Measurements from ENCODE around the gene HEATR5B.
"Not testable (repeated sequence)": the region's sequence is repeated elsewhere in the genome, so short reads cannot be mapped to it uniquely, and the experiment has no call there.

Gene HEATR5B

DNA sequence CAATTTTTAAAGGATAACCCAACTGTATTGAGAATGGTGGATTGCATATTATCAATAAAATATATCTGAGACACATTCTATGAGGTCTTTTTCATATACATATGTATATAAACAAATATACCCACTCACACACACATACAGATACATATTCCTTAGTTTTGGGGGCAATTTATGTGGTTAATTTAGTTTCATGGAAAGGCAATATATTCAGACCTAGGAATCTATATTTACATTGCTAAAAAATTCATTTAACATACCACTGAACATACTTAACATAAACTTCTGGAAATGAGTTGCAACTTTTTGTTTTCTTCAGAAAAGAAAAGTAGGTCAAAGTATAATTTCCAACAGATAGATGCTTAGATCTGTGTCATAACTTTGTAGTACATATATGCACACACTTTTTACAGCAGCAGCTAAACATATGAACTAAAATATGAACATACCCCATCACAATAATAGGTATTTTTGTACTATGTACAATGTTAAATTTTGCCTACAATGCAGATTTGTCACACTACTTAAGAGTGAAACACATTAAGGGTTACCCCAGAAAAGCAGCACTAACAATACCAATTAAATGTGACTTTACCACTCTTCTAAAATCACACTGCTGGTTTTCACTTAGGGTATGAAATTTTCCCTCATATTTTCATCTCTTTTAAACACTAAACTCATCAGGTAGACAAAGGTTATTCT, 23.0 kb downstream of the HEATR5B start:
- no peak for DNase-seq

DNA sequence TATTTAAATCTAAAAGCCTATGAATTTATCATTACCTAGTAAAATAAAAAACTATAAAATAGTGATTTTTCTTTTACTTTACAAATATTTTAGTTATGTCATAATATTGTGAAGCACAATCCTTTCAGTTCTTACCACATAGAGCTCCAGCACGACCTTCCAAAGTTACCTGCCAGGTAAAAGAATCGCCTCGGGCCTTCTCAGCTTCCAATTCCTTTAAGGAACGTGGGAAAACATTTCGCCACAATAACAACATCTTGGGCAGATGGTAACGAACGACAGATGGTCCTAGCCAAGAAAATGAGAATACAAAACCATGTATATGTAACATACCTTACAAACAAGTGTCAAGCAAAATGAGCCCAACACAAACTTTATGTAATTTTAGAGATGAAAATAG, 23.7 kb downstream of the HEATR5B start:
- DNase-seq: no peak

DNA sequence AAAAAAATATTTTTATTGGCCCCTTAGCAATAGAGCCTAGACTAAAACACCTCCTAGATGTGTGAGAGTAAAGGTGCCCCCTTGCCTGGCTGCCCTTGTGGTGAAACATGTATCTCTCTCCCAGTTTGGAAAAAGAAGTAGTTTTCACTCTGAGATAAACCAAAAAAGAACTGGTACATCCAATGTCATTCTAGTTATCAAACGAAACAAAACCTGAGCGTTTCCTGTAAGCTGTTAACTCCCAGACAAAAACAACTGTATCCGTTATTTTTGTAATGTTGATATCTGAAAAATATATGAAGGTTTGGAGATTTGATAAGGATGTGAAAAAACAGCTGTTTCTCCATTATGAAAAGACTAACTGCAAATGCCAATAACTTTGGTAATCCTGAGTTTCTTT, 24.3 kb downstream of the HEATR5B start:
- DNase-seq: no peak

DNA sequence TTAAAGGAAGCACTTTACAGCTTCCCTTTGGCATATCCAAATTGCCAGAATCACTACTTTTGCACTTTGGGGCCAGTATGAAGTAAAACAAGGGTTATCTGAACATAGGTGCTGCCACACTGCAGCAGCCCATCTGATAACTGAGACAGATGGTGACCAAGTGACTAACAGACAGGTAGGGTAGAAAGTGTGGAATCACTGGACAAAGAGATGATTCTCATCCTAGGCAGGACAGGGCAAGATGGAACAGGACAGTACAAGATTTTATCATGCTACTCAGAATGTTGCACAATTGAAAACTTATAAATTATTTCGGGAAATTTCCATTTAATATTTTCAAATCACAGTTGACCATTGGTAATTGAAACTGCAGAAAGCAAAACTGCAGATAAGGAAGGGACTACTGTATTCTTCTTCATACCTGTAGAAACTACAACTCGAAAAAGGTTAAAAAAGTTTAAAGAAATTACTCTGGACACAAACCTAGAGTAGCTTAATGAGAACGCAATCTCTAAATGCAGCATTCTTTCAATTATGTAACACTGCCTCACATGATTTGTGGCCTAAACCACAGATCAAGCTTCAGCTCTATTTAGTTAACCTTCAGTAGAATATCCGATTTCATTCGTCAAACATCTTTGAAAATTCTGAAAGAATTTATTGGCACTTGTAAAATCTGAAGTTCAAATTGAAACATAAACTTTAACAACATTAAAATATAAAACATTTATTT, 31.4 kb downstream of the HEATR5B start:
- no peak for DNase-seq

- DNase-seq: no peak
Measured at GRCh38 chr2:37039580-37039979, 44.6 kb downstream of the HEATR5B start.

- no peak for DNase-seq
Measured at GRCh38 chr2:37037771-37038170, 46.4 kb downstream of the HEATR5B start.

- no peak for DNase-seq
Measured at GRCh38 chr2:37029758-37030157, 54.4 kb downstream of the HEATR5B start.

DNA sequence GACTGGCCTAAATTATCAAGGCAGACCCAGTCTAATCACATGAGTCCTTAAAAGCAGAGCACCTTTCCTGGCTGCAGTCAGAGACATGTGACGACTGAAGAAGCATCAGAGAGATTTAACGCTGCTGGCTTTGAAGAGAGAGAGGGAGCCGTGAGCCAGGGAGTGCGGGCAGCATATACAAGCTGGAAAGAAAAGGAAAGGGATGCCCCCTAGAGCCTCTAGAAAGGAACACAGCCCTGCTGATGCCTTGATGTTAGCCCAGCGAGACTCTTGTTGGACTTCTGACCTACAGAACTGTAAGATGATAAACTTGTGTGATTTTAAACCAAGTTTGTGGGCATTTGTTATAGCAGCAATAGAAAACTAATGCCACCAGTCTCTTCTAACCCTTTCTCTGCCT, 58.1 kb downstream of the HEATR5B start:
- DNase-seq: no peak

- DNase-seq: no peak
Measured at GRCh38 chr2:37020887-37021796, 63.0 kb downstream of the HEATR5B start.

- DNase-seq: no peak
Measured at GRCh38 chr2:37020212-37020886, 63.8 kb downstream of the HEATR5B start.

- no peak for DNase-seq
Measured at GRCh38 chr2:37013315-37013641, 70.9 kb downstream of the HEATR5B start.

DNA sequence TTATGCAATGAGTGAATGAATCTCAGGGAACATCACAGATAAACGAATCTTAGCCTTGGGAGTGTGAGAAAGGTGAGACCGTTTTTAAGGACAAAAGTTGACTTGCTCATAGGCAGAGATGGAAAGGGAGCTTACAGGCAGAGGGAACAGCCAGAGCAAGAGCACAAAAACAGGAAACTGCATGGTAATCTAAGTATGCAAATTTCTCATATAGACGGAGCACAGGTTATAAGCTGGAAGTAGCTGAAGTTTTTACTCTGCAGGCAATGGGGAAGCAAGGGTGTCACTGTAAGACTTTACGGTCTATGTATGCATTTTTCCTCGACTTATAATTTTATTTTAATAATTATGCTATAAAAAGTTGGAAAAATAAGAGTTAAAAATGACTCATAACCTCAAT, 73.0 kb downstream of the HEATR5B start:
- no peak for DNase-seq

GRCh38 chr2:37005118-37005868, 78.9 kb downstream of the HEATR5B start:
- DNase-seq: no peak

- no peak for DNase-seq
Measured at GRCh38 chr2:37000988-37001556, 83.1 kb downstream of the HEATR5B start.

- DNase-seq: no peak
Measured at GRCh38 chr2:37000318-37000717, 83.9 kb downstream of the HEATR5B start.

DNA sequence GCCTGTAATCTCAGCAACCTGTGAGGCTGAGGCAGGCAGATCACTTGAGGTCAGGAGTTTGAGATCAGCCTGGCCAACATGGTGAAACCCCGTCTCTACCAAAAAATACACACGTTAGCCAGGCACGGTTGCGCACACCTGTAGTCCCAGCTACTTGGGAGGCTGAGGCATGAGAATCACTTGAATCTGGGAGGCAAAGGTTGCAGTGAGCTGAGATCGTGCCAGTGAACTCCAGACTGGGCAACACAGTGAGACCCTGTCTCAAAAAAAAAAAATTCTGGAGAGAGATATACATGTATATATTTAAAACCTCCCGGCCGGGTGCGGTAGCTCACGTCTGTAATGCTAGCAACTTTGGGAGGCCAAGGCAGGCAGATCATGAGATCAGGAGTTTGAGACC, 84.8 kb downstream of the HEATR5B start:
- DNase-seq: not testable (repeated sequence)

DNA sequence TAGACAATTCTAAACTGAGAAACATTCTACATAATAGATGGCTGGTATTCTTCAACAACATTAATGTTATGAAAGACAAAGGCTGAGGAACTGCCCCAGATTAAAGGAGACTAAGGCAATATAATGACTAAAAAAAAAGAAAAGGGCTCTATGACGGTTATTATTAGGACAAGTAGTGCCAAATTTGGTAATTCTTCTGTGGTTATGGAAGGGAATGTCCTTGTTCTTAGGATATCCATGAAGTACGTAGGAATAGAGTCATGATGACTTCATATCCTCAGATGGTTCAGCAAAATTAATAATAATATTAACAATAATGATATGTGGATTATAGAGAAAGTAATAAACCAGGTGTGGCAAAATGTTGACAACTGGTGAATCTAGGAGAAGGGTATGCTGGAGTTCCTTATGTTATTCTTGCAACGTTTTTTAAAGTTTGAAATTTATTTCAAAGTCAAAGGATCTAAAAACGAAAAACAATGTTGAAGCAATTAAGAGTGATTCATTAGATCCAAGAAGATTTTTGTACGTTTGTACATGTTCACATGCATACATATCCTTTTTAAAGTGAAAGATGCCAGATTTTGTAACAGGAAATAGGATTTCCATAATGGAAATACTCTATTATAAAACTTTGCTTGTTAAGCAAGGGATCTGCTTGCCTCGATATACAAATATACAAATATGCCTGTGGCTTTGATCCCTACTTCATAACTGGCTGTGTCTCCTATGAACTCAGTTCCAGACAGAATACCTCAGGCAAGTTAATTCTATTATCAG, 90.1 kb downstream of the HEATR5B start:
- DNase-seq: no peak

DNA sequence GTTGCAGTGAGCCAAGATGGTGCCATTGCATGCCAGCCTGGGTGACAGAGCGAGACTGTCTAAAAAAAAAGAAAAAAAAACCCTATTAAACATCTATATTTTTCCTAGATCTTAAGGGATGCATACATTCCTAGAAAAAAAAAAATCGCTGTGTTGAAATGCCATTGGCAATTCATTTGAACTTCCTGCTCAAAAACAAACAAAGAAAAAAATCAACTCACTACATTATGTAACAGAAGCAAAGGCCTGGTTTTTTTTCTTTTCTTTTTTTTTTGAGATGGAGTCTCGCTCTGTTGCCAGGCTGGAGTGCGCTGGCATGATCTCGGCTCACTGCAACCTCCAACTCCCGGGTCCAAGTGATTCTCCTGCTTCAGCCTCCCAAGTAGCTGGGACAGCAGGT, 96.2 kb downstream of the HEATR5B start:
- no peak for DNase-seq

GRCh38 chr2:36982467-36982866, 101.7 kb downstream of the HEATR5B start:
- DNase-seq: no peak

GRCh38 chr2:36981911-36982310, 102.3 kb downstream of the HEATR5B start:
- no peak for DNase-seq

- DNase-seq: not testable (repeated sequence)
Measured at GRCh38 chr2:36979007-36979406, 105.2 kb downstream of the HEATR5B start.

All from activated CD4-positive, alpha-beta T cell treated with anti-CD3 and anti-CD28 coated beads for 1 hour (primary cell).